ENCODE results near the gene GRHL3.

The GRHL3 gene

DNA sequence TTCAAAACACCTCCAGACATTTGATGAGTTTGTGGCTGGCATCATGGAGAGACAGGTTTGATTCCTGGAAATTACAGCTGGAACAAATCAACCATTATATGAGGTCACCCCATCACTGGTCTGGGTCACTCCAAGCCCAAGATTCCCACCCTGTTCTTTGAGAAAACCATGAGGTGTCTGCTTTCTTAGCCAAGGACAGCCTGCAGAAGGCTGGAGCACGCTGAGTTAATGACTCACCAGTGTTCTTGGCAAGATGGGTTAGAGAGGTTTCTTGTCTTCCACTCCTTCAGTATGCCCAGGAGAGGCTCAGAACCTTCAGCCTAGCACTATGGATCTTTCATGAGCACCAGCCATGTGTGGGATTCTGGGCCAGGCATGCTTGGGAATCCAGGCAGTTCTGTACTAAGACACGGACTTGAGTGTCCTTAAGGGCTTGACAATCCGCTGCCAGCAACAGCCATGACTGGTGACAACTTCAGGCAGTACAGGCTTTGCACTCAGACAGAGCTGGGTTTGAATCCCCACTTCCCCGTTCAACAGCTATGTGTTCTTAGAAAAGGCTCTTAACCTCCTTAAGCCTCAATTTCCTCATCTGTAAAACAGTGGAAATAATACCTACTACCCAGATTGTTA lies 43.9 kb downstream of the GRHL3 start:
- Histone ChIP-seq H3K36me3 (ENCODE audit: control insufficient read depth, insufficient read depth, low read length) (no peaks in the 10 kb centered on the region), H2AFZ (no peak overlapping the region), H3K27me3 (ENCODE audit: control insufficient read depth, insufficient read depth, low read length) (no peaks in the 10 kb centered on the region), H3K4me1 (no peaks in the 10 kb centered on the region), H3K4me2 (ENCODE audit: low read length) (no peak overlapping the region), H3K4me3 (ENCODE audit: low read depth, low read length) (no peak overlapping the region), H3K9me3 (ENCODE audit: control insufficient read depth, low read length) (no peaks in the 10 kb centered on the region), H3K27ac (no peak overlapping the region), H3K79me2 (no peaks in the 10 kb centered on the region), H3K9ac (no peak overlapping the region)
- TF ChIP-seq, protein P1, sequence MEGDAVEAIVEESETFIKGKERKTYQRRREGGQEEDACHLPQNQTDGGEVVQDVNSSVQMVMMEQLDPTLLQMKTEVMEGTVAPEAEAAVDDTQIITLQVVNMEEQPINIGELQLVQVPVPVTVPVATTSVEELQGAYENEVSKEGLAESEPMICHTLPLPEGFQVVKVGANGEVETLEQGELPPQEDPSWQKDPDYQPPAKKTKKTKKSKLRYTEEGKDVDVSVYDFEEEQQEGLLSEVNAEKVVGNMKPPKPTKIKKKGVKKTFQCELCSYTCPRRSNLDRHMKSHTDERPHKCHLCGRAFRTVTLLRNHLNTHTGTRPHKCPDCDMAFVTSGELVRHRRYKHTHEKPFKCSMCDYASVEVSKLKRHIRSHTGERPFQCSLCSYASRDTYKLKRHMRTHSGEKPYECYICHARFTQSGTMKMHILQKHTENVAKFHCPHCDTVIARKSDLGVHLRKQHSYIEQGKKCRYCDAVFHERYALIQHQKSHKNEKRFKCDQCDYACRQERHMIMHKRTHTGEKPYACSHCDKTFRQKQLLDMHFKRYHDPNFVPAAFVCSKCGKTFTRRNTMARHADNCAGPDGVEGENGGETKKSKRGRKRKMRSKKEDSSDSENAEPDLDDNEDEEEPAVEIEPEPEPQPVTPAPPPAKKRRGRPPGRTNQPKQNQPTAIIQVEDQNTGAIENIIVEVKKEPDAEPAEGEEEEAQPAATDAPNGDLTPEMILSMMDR (IDR thresholded peaks at IDR 0.05) = no peak

DNA sequence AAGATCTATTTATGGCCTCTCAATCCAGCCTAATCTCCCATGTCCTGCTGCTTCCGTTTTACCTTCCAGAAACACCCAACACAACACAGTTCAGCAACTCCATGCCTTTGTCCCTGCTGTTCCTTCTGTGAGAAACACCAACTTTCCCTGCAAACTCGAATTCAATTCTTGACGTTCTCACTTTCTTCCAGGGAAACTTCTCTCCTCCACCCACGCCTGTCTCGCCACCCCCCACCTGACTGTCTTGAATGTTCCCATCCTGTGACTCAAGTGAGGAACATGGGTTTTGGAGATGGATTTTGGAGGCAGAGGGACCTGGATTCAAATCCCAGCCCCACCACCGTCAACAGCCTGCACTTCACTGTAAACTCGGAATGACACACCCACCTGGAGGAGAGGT lies 44.8 kb downstream of the GRHL3 start:
- Histone ChIP-seq H3K9me3 (ENCODE audit: control insufficient read depth, low read length) (no peaks in the 10 kb centered on the region), H3K4me1 (no peaks in the 10 kb centered on the region)

DNA sequence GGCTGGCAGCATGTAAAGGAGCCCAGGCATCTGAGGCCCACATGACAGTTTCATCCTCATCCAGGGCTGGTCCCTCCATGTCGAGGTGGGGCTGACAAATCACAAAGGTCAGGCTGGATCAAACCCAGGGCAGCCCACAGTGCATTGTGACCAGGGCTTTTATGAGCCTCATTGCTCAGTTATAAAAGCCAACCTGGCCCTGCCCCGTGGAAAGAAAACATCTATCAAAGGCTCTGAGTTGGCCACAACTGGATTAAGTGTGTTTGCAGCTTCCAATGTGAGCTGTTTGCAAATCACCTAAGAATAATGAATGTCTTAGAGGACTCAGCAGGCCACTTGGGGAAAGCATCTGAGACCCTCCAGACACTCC lies 45.4 kb downstream of the GRHL3 start:
- H3K27ac ChIP-seq = no peak overlapping the region
- no peaks in the 10 kb centered on the region for H3K36me3 ChIP-seq (ENCODE audit: control insufficient read depth, insufficient read depth, low read length)
- no peak overlapping the region for H3K4me3 ChIP-seq (ENCODE audit: low read depth, low read length)
- no peak overlapping the region for H2AFZ ChIP-seq
- no peaks in the 10 kb centered on the region for H3K79me2 ChIP-seq
- no peak overlapping the region for H3K4me2 ChIP-seq (ENCODE audit: low read length)
- no peaks in the 10 kb centered on the region for H3K27me3 ChIP-seq (ENCODE audit: control insufficient read depth, insufficient read depth, low read length)
- H3K9ac ChIP-seq = no peak overlapping the region
- TF ChIP-seq, protein P1 (IDR thresholded peaks at IDR 0.05) = no peak
- no peaks in the 10 kb centered on the region for H3K9me3 ChIP-seq (ENCODE audit: control insufficient read depth, low read length)
- no peaks in the 10 kb centered on the region for H3K4me1 ChIP-seq

More for the DNA sequence above, 44.8 kb downstream of the GRHL3 start:
- no peak overlapping the region for H3K4me3 ChIP-seq (ENCODE audit: low read depth, low read length)
- no peak overlapping the region for H3K9ac ChIP-seq
- no peak overlapping the region for H2AFZ ChIP-seq
- no peaks in the 10 kb centered on the region for H3K27me3 ChIP-seq (ENCODE audit: control insufficient read depth, insufficient read depth, low read length)
- no peaks in the 10 kb centered on the region for H3K79me2 ChIP-seq
- no peaks in the 10 kb centered on the region for H3K36me3 ChIP-seq (ENCODE audit: control insufficient read depth, insufficient read depth, low read length)
- H3K4me2 ChIP-seq (ENCODE audit: low read length) = no peak overlapping the region
- TF ChIP-seq, protein P1 (IDR thresholded peaks at IDR 0.05) = no peak
- H3K27ac ChIP-seq = no peak overlapping the region

DNA sequence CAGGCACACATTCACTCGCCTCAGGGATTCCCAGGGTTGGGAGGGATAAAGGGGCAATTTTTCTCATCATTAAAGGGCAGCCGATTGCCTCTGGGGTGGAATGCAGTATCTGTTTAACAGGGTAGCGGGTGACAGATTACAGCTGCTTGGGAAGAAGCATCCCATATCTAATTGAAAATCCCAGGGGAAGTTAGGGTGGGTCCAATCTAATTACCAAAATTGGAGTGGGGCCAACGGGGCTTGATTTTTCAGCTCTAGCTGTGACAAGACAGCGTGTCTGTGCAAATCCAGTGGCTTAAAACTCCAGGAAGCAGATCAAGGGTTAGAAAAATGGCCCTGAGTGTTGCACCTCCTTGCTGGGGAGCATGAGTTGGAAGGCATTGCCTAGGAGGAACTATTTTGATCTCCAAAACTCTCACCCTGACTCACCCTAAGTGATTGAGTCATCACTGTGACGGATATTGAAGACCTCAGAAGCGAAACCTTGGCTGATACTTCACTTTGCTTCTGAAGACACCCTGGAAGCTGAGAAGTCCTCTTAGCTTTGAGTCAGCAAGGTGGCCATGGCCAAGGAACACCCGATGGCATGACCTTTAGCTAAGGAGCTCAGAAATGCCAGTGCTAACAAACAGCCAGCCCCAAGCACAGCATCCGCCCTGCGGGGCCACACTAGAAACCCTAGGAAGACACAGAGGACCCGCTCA lies 46.0 kb downstream of the GRHL3 start:
- Histone ChIP-seq H2AFZ (no peak overlapping the region), H3K4me2 (ENCODE audit: low read length) (no peak overlapping the region), H3K27me3 (ENCODE audit: control insufficient read depth, insufficient read depth, low read length) (no peaks in the 10 kb centered on the region), H3K4me3 (ENCODE audit: low read depth, low read length) (no peak overlapping the region), H3K9ac (no peak overlapping the region), H3K9me3 (ENCODE audit: control insufficient read depth, low read length) (no peaks in the 10 kb centered on the region), H3K79me2 (no peaks in the 10 kb centered on the region), H3K4me1 (no peaks in the 10 kb centered on the region), H3K36me3 (ENCODE audit: control insufficient read depth, insufficient read depth, low read length) (no peaks in the 10 kb centered on the region), H3K27ac (no peak overlapping the region)
- TF ChIP-seq, protein P1 (IDR thresholded peaks at IDR 0.05) = no peak

DNA sequence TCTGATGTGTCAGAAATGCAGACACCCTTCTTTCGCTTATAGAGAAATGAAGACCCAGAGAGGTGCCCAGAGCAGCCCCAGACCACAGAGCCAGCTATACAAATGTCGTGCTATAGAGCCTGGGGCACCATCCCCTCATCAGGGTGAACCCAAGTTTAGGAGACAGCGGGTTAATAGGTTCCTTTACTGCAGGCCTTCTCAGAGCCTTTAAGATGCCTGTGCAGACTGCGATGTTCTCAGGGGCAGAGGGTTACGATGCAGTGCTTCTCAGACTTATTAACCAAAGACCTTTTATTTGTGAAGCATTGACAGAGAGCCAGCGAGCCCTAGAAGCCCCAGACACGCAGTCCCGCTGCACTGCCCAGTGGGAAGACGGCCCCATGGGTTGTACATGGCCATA lies 47.5 kb downstream of the GRHL3 start:
- no peak overlapping the region for H3K27ac ChIP-seq
- no peaks in the 10 kb centered on the region for H3K4me1 ChIP-seq
- no peaks in the 10 kb centered on the region for H3K9me3 ChIP-seq (ENCODE audit: control insufficient read depth, low read length)
- no peak overlapping the region for H3K4me2 ChIP-seq (ENCODE audit: low read length)
- no peak overlapping the region for H3K4me3 ChIP-seq (ENCODE audit: low read depth, low read length)
- no peaks in the 10 kb centered on the region for H3K36me3 ChIP-seq (ENCODE audit: control insufficient read depth, insufficient read depth, low read length)
- no peaks in the 10 kb centered on the region for H3K79me2 ChIP-seq
- no peaks in the 10 kb centered on the region for H3K27me3 ChIP-seq (ENCODE audit: control insufficient read depth, insufficient read depth, low read length)
- TF ChIP-seq, protein P1 (IDR thresholded peaks at IDR 0.05) = no peak
- H2AFZ ChIP-seq = no peak overlapping the region
- H3K9ac ChIP-seq = no peak overlapping the region
